ENCODE data around the gene CLMP.

- TF ChIP-seq BACH2 (CRISPR knock-in tag; IDR thresholded peaks at IDR 0.05; ENCODE audit: borderline replicate concordance): no peak
- TF ChIP-seq RARB (CRISPR knock-in tag; IDR thresholded peaks at IDR 0.05): no peak
- TF ChIP-seq, protein P1, sequence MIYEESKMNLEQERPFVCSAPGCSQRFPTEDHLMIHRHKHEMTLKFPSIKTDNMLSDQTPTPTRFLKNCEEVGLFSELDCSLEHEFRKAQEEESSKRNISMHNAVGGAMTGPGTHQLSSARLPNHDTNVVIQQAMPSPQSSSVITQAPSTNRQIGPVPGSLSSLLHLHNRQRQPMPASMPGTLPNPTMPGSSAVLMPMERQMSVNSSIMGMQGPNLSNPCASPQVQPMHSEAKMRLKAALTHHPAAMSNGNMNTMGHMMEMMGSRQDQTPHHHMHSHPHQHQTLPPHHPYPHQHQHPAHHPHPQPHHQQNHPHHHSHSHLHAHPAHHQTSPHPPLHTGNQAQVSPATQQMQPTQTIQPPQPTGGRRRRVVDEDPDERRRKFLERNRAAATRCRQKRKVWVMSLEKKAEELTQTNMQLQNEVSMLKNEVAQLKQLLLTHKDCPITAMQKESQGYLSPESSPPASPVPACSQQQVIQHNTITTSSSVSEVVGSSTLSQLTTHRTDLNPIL (CRISPR knock-in tag; IDR thresholded peaks at IDR 0.05; ENCODE audit: low read depth): no peak
- TF ChIP-seq GLIS3 (CRISPR knock-in tag; IDR thresholded peaks at IDR 0.05): no peak
- no peak for TF ChIP-seq OSR1 (CRISPR knock-in tag; IDR thresholded peaks at IDR 0.05)
- TF ChIP-seq CSDC2 (CRISPR knock-in tag; IDR thresholded peaks at IDR 0.05): no peak
Measured at GRCh38 chr11:123187665-123188507, 7.2 kb downstream of the CLMP start.

Measured in SK-N-SH treated with all-trans-retinoic acid at 6 μM for 48 hours (cell line).